Endothelial cell of umbilical vein (primary cell): ENCODE data around the gene CLEC16A. TPM values are rescaled to one million over a fixed set of nuclear protein-coding genes. Genes with fewer than 3 reads are reported as not detected.

Experiments used
- BruUV-seq: library from RNA; stranded (reverse); fragments of 400-500 nt; replicated peaks from 2 replicates; lab custom pipeline; 2021; lab: Mats Ljungman, UMichigan
- CTCF ChIA-PET: fragments of 300-600, 350-600 bp; sonication (Branson Sonifier 250); formaldehyde crosslinking; loops from one replicate; lab custom pipeline; 2021; ENCODE audit warnings: antibody characterized with exemption, inconsistent platforms; lab: Charles Lee
- POLR2A ChIA-PET: fragments of 300-600, 350-600 bp; sonication (Branson Sonifier 250); formaldehyde crosslinking; loops from one replicate; lab custom pipeline; 2021; ENCODE audit warnings: antibody characterized with exemption, inconsistent platforms; lab: Charles Lee
- DNase-seq: peaks from one replicate; pipeline ENCODE4 v3.0.0-alpha.2; 2011; ENCODE audit warnings: low read depth, low spot score
- FAIRE-seq: peaks from 2 replicates; lab custom pipeline; 2011; peaks lifted over from hg19 to GRCh38; lab: Jason Lieb, UNC
- H2AFZ ChIP-seq: 2 replicates; pipeline ENCODE4 v1.6.0; 2012; ENCODE audit warnings: low read depth, low read length, control low read depth, inconsistent platforms
- H3K27ac ChIP-seq: 2 replicates; pipeline ENCODE4 v1.5.1; 2011; ENCODE audit warnings: low read depth, mild to moderate bottlenecking, control low read depth, low read length, moderate library complexity; ENCODE audit not compliant: insufficient read depth
- H3K27me3 ChIP-seq, 2 experiments: 2 replicates each; pipeline versions ENCODE4 v1.6.0 to v1.6.1; 2011; ENCODE audit warnings: low read length in 2 of 2, mixed read lengths in 1 of 2; ENCODE audit not compliant: control insufficient read depth in 2 of 2, insufficient read depth in 2 of 2
- H3K36me3 ChIP-seq, 2 experiments: 2 replicates in 1 of 2; 3 replicates in 1 of 2; pipeline ENCODE4 v1.5.1; 2011; ENCODE audit warnings: low read length in 2 of 2, mild to moderate bottlenecking in 1 of 2, moderate library complexity in 1 of 2; ENCODE audit not compliant: control insufficient read depth in 2 of 2, insufficient read depth in 2 of 2; ENCODE audit errors: extremely low read depth in 1 of 2
- H3K4me1 ChIP-seq: 3 replicates; pipeline ENCODE4 v1.5.1; 2011; ENCODE audit warnings: mild to moderate bottlenecking, low read length; ENCODE audit not compliant: control insufficient read depth, insufficient read depth; ENCODE audit errors: extremely low read depth
- H3K4me2 ChIP-seq: 2 replicates; pipeline ENCODE4 v1.6.1; 2011; ENCODE audit warnings: low read length, control low read depth, mixed read lengths; ENCODE audit not compliant: insufficient read depth
- H3K4me3 ChIP-seq, 3 experiments: fragments of 200-600 bp in 1 of 3; sonication (generic), shearing (Covaris generic) in 1 of 3; replicated peaks in 1 of 3; 2 replicates each; pipeline ENCODE4 v1.5.1; 2011 to 2016; ENCODE audit warnings: control low read depth in 3 of 3, low read length in 3 of 3, mild to moderate bottlenecking in 2 of 3, inconsistent platforms in 1 of 3, low read depth in 1 of 3, moderate library complexity in 1 of 3; ENCODE audit not compliant: insufficient read depth in 1 of 3
- H3K79me2 ChIP-seq: 2 replicates; pipeline ENCODE4 v1.6.0; 2012; ENCODE audit warnings: low read length, inconsistent platforms; ENCODE audit not compliant: control insufficient read depth, insufficient read depth
- H3K9ac ChIP-seq: replicated peaks from 2 replicates; pipeline ENCODE3; 2011; ENCODE audit warnings: low read length, control low read depth; ENCODE audit not compliant: insufficient read depth; ENCODE audit errors: extremely low read depth
- H3K9me1 ChIP-seq: replicated peaks from 3 replicates; pipeline ENCODE4 v1.6.0; 2011; ENCODE audit warnings: mild to moderate bottlenecking, low read length; ENCODE audit not compliant: control insufficient read depth, insufficient read depth; ENCODE audit errors: extremely low read depth
- H3K9me3 ChIP-seq: replicated peaks from 2 replicates; pipeline ENCODE4 v1.5.1; 2012; ENCODE audit warnings: low read length, inconsistent platforms; ENCODE audit not compliant: control insufficient read depth, insufficient read depth
- H4K20me1 ChIP-seq: replicated peaks from 2 replicates; pipeline ENCODE3; 2011; ENCODE audit warnings: mild to moderate bottlenecking, low read length; ENCODE audit not compliant: control insufficient read depth, insufficient read depth; ENCODE audit errors: extremely low read depth
- EZH2 ChIP-seq: IDR thresholded peaks from 2 replicates; pipeline ENCODE4 v1.6.1; 2012; ENCODE audit warnings: borderline replicate concordance, low read depth, mild to moderate bottlenecking, moderate library complexity, low read length, inconsistent platforms; ENCODE audit not compliant: severe bottlenecking
- FOS ChIP-seq: IDR thresholded peaks from 2 replicates; pipeline ENCODE4 v1.6.1; 2011; ENCODE audit warnings: mild to moderate bottlenecking, low read length, moderate library complexity, borderline replicate concordance; ENCODE audit not compliant: insufficient read depth
- GATA2 ChIP-seq: IDR thresholded peaks from 2 replicates; pipeline ENCODE4 v1.7.0; 2011; ENCODE audit warnings: low read depth, mild to moderate bottlenecking, moderate library complexity, mixed read lengths, low read length; ENCODE audit not compliant: insufficient read length, insufficient read depth
- JUN ChIP-seq: IDR thresholded peaks from 2 replicates; pipeline ENCODE4 v1.6.1; 2011; ENCODE audit warnings: borderline replicate concordance, low read depth; ENCODE audit not compliant: insufficient read length, insufficient read depth
- MYC ChIP-seq: IDR thresholded peaks from one replicate; pipeline ENCODE4 v1.6.1; 2011; ENCODE audit warnings: mild to moderate bottlenecking, low read depth, low read length
- POLR2A ChIP-seq: IDR thresholded peaks from 2 replicates; pipeline ENCODE4 v1.6.1; 2012; ENCODE audit warnings: low read depth, mild to moderate bottlenecking, control low read depth, low read length
- dilution Hi-C: fragments of 300-500 bp; cut with MboI; formaldehyde crosslinking; loops from one replicate; pipeline ENCODE4 v1.15.0; 2019; ENCODE audit warnings: low sequenced_read_pairs; ENCODE audit not compliant: extremely low pct_ligation_motif_present
- intact Hi-C: fragments of 100-400 bp; cut with micrococcal nuclease; formaldehyde crosslinking; loops from one replicate; pipeline ENCODE4 v1.10.0; 2022
- polyA plus RNA-seq, 4 experiments: library from polyadenylated mRNA; depleted of rRNA in 3 of 4; stranded (reverse) in 3 of 4; unstranded in 1 of 4; fragments of >200 nt; gene quantifications; 2 replicates each; pipeline versions ENCODE4 v1.2.1 to v1.2.3, GENCODE V29; 2011 to 2012; ENCODE audit warnings: missing spikeins in 1 of 4
- total RNA-seq: library from RNA; stranded (reverse); gene quantifications from 2 replicates; pipeline ENCODE4 v1.2.3, GENCODE V29; 2021
- TF ChIP-seq, protein P1 (sequence below): IDR thresholded peaks from 2 replicates; pipeline ENCODE4 v1.6.1; 2011; ENCODE audit not compliant: insufficient read depth, insufficient read length
- TF ChIP-seq, protein P2 (sequence below), 2 donors: IDR thresholded peaks; 1 replicate in 1 of 2; 2 replicates in 1 of 2; pipeline ENCODE4 v1.5.1; 2011; ENCODE audit warnings: low read length in 2 of 2, mild to moderate bottlenecking in 2 of 2, moderate library complexity in 2 of 2, control low read depth in 1 of 2, inconsistent platforms in 1 of 2, low read depth in 1 of 2; ENCODE audit not compliant: insufficient read depth in 1 of 2; ENCODE audit errors: extremely low read depth in 1 of 2

Gene CLEC16A
- total and polyA plus RNA-seq, 2 donors (not counting 3 experiments of a cell fraction or from before 2014, with no cell fraction given) = 11.4 to 23.3 TPM

DNA sequence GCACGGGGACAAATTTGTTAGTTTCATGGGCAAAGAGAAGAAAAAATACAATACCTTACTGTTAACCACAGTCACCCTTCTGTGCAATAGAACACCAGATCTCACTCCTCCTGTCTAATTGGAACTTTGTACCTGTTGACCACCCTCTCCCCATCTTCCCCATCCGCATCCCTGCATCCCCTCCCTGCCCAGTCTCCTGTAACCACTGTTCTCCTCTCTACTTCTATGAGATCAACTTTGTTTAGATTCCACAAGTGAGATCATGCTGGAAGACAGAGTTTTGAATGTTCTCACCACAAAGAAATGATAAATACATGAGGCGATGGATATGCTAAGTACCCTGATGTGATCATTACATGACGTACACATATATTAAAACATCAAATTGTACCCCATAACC lies 47.7 kb downstream of the CLEC16A start:
- Histone ChIP-seq H3K4me1 (peaks cover 15% of the 10 kb centered on the region), H3K27me3 (no peaks in the 10 kb centered on the region), H3K9me1 (no peaks in the 10 kb centered on the region), H3K36me3 (peaks cover 0 to 3% of the 10 kb centered on the region in 2 experiments), H3K9ac (no peak overlapping the region), H2AFZ (no peak overlapping the region), H3K27ac (no peak overlapping the region), H3K9me3 (no peaks in the 10 kb centered on the region), H3K79me2 (no peaks in the 10 kb centered on the region), H3K4me3 (no peak overlapping the region), H3K4me2 (no peak overlapping the region), H4K20me1 (no peaks in the 10 kb centered on the region)
- no TSS peak for BruUV-seq
- ChIA-PET POLR2A (no interaction called here), CTCF (interaction anchor here (2.0 kb wide), 1 partner anchor 265 kb away, joined by 5 read pairs; the partner anchor contains the start of gene SOCS1)
- FAIRE-seq (no peak), DNase-seq (no peak)
- no peak for TF ChIP-seq JUN
- no peak for TF ChIP-seq EZH2
- no peak for TF ChIP-seq GATA2
- no peak for TF ChIP-seq POLR2A
- no peak for TF ChIP-seq FOS
- TF ChIP-seq, protein P1, sequence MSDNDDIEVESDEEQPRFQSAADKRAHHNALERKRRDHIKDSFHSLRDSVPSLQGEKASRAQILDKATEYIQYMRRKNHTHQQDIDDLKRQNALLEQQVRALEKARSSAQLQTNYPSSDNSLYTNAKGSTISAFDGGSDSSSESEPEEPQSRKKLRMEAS = no peak
- TF ChIP-seq, protein P2, sequence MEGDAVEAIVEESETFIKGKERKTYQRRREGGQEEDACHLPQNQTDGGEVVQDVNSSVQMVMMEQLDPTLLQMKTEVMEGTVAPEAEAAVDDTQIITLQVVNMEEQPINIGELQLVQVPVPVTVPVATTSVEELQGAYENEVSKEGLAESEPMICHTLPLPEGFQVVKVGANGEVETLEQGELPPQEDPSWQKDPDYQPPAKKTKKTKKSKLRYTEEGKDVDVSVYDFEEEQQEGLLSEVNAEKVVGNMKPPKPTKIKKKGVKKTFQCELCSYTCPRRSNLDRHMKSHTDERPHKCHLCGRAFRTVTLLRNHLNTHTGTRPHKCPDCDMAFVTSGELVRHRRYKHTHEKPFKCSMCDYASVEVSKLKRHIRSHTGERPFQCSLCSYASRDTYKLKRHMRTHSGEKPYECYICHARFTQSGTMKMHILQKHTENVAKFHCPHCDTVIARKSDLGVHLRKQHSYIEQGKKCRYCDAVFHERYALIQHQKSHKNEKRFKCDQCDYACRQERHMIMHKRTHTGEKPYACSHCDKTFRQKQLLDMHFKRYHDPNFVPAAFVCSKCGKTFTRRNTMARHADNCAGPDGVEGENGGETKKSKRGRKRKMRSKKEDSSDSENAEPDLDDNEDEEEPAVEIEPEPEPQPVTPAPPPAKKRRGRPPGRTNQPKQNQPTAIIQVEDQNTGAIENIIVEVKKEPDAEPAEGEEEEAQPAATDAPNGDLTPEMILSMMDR (IDR thresholded peaks at IDR 0.05; ENCODE audit: extremely low read depth in 1 of 2, insufficient read depth in 1 of 2, low read depth in 1 of 2, low read length in 2 of 2) = no peak
- TF ChIP-seq MYC = no peak
- intact Hi-C loops (no loop called here), dilution Hi-C loops (no loop called here)
